ENCODE data around the gene OCIAD2.
A peak's percentile ranks its signal among the peaks of the same experiment; 100 is the strongest.

Gene OCIAD2

GRCh38 chr4:48944756-48945241 lies 38.2 kb upstream of the OCIAD2 start:
- H3K4me3 ChIP-seq (ENCODE audit: low read length): no peak overlapping the region
- DNase-seq (ENCODE audit: low read depth): peak; percentile 80

DNA sequence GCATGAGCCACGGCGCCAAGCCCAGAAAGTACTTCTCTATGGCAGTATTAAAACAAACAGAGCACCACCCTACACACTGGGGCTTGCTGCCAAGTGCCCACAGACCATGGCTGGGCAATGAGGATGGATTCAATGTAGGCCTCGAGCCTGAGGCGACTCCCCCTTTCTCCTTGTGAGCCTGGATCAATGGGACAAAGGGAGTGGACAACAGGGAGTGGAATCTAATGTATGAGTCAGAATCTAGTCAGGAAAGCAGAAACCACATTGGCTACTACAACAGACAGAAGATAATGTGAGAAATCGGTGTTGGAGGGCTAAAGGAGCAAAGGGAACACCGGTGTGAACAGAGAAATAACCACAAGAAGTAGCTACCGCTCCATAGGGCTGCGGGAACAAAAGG lies 37.7 kb upstream of the OCIAD2 start:
- DNase-seq (ENCODE audit: low read depth): peak; percentile 93

More at GRCh38 chr4:48944756-48945241, 38.2 kb upstream of the OCIAD2 start:
- TF ChIP-seq CTCF (IDR thresholded peaks at IDR 0.05; ENCODE audit: insufficient read depth, low read depth, low read length, missing control alignments): peak; percentile 64

GRCh38 chr4:48943387-48943786 lies 36.8 kb upstream of the OCIAD2 start:
- TF ChIP-seq CTCF (IDR thresholded peaks at IDR 0.05; ENCODE audit: insufficient read depth, low read depth, low read length, missing control alignments): peak; percentile 56
- peak; percentile 73 for DNase-seq (ENCODE audit: low read depth)
- H3K4me3 ChIP-seq (ENCODE audit: low read length): no peak overlapping the region

More for the DNA sequence above, 37.7 kb upstream of the OCIAD2 start:
- no peak overlapping the region for H3K4me3 ChIP-seq (ENCODE audit: low read length)
- no peak for TF ChIP-seq CTCF (IDR thresholded peaks at IDR 0.05; ENCODE audit: insufficient read depth, low read depth, low read length, missing control alignments)

- TF ChIP-seq CTCF (IDR thresholded peaks at IDR 0.05; ENCODE audit: insufficient read depth, low read depth, low read length, missing control alignments): no peak
- peak; percentile 95 for DNase-seq (ENCODE audit: low read depth)
- no peak overlapping the region for H3K4me3 ChIP-seq (ENCODE audit: low read length)
Measured at GRCh38 chr4:48939785-48940184, 33.2 kb upstream of the OCIAD2 start.

DNA sequence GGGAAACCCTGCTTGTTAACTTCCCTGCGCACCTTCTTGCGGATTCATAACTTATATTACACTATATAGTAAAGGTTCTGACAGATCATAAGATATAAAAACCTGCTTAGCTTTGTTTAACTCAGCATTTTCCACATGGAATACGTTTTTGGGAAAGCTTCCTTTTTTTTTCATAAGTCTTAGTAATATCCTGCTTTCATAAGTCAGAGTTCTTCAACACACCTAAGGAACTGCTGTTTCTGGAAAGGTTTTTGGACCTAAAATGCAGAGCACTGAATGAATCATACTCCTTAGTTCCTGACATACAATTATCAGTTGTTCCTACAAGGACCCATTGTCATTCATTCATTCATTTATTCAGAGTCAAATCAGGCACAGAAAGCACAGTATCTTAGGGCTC lies 32.3 kb upstream of the OCIAD2 start:
- TF ChIP-seq CTCF (IDR thresholded peaks at IDR 0.05; ENCODE audit: insufficient read depth, low read depth, low read length, missing control alignments): no peak
- peak; percentile 24 for DNase-seq (ENCODE audit: low read depth)

GRCh38 chr4:48937033-48937432 lies 30.5 kb upstream of the OCIAD2 start:
- DNase-seq (ENCODE audit: low read depth): no peak
- H3K4me3 ChIP-seq (ENCODE audit: low read length): no peak overlapping the region
- no peak for TF ChIP-seq CTCF (IDR thresholded peaks at IDR 0.05; ENCODE audit: insufficient read depth, low read depth, low read length, missing control alignments)

More for the DNA sequence above, 32.3 kb upstream of the OCIAD2 start:
- H3K4me3 ChIP-seq (ENCODE audit: low read length): no peak overlapping the region

- TF ChIP-seq CTCF (IDR thresholded peaks at IDR 0.05; ENCODE audit: insufficient read depth, low read depth, low read length, missing control alignments): peak; percentile 31
- no peak overlapping the region for H3K4me3 ChIP-seq (ENCODE audit: low read length)
- DNase-seq (ENCODE audit: low read depth): no peak
Measured at GRCh38 chr4:48931459-48931858, 24.9 kb upstream of the OCIAD2 start.
